ENCODE measurements around the gene KLLN. TPM values are rescaled to one million over a fixed set of nuclear protein-coding genes. Genes with fewer than 3 reads are reported as not detected.
"Not testable (repeated sequence)": the region's sequence is repeated elsewhere in the genome, so short reads cannot be mapped to it uniquely, and the experiment has no call there.

The KLLN gene
- total and polyA plus RNA-seq, 2 donors (not counting 1 experiment from before 2014, with no cell fraction given) = 0.45 to 2.2 TPM

- Mint-ChIP-seq H3K27ac (no peak overlapping the region), H3K9me3 (ENCODE audit: insufficient read depth) (no peaks in the 10 kb centered on the region), H3K4me1 (no peaks in the 10 kb centered on the region), H3K4me3 (no peak overlapping the region), H3K27me3 (no peaks in the 10 kb centered on the region)
- Histone ChIP-seq H4K20me1 (ENCODE audit: control insufficient read depth, insufficient read depth, low read length, poor library complexity, severe bottlenecking) (no peaks in the 10 kb centered on the region), H3K27ac (ENCODE audit: low read length in 2 of 2) (no peak overlapping the region), H3K4me2 (replicated peaks; ENCODE audit: low read depth, low read length, poor library complexity, severe bottlenecking) (no peak overlapping the region), H3K27me3 (replicated peaks in 1 of 4; ENCODE audit: control extremely low read depth in 1 of 4, control insufficient read depth in 3 of 4, insufficient read depth in 4 of 4, low read length in 3 of 4) (no peaks in the 10 kb centered on the region), H2AFZ (ENCODE audit: insufficient read depth, low read depth, low read length, poor library complexity, severe bottlenecking) (no peak overlapping the region), H3K9ac (ENCODE audit: low read length) (no peak overlapping the region), H3K9me3 (ENCODE audit: control extremely low read depth in 1 of 3, control insufficient read depth in 2 of 3, insufficient read depth in 1 of 3, low read length in 2 of 3) (peaks cover 0 to 1% (median 0%) of the 10 kb centered on the region in 3 donors), H3K36me3 (replicated peaks in 1 of 2; ENCODE audit: control extremely low read depth in 1 of 2, control insufficient read depth in 1 of 2, extremely low read depth in 1 of 2, insufficient read depth in 2 of 2, low read length in 1 of 2) (no peaks in the 10 kb centered on the region), H3K4me3 (ENCODE audit: control extremely low read depth in 1 of 5, extremely low read depth in 1 of 5, insufficient read depth in 1 of 5, low read depth in 2 of 5, low read length in 4 of 5) (no peak overlapping the region), H3K4me1 (ENCODE audit: control insufficient read depth in 2 of 2, insufficient read depth in 2 of 2, low read length in 2 of 2) (no peaks in the 10 kb centered on the region), H3K79me2 (ENCODE audit: control insufficient read depth, insufficient read depth, low read length) (no peaks in the 10 kb centered on the region)
- ATAC-seq (ENCODE audit: low read depth) (no peak), DNase-seq (no peak)
- intact Hi-C loops (cut with micrococcal nuclease) = no loop called here
- ChIA-PET POLR2A (no interaction called here), CTCF (no interaction called here)
- TF ChIP-seq EZH2 (IDR thresholded peaks at IDR 0.05; ENCODE audit: borderline replicate concordance, insufficient read depth, low read depth, low read length, poor library complexity, severe bottlenecking) = no peak
- no peak for TF ChIP-seq CTCF (IDR thresholded peaks at IDR 0.05)
Observed at GRCh38 chr10:87829986-87830729, 33.2 kb downstream of the KLLN start.

GRCh38 chr10:87829051-87829450 lies 34.3 kb downstream of the KLLN start:
- H3K4me3 ChIP-seq (ENCODE audit: control extremely low read depth in 1 of 5, extremely low read depth in 1 of 5, insufficient read depth in 1 of 5, low read depth in 2 of 5, low read length in 4 of 5); H3K27me3 ChIP-seq (replicated peaks in 1 of 4; ENCODE audit: control extremely low read depth in 1 of 4, control insufficient read depth in 3 of 4, insufficient read depth in 4 of 4, low read length in 3 of 4); H3K9me3 Mint-ChIP-seq (ENCODE audit: insufficient read depth); DNase-seq; ATAC-seq (ENCODE audit: low read depth); H3K9me3 ChIP-seq (ENCODE audit: control extremely low read depth in 1 of 3, control insufficient read depth in 2 of 3, insufficient read depth in 1 of 3, low read length in 2 of 3); H3K27ac Mint-ChIP-seq; H3K4me3 Mint-ChIP-seq; intact Hi-C loops (cut with micrococcal nuclease); H3K4me1 ChIP-seq (ENCODE audit: control insufficient read depth in 2 of 2, insufficient read depth in 2 of 2, low read length in 2 of 2); H3K27me3 Mint-ChIP-seq; H3K4me2 ChIP-seq (replicated peaks; ENCODE audit: low read depth, low read length, poor library complexity, severe bottlenecking); H3K9ac ChIP-seq (ENCODE audit: low read length); H3K36me3 ChIP-seq (replicated peaks in 1 of 2; ENCODE audit: control extremely low read depth in 1 of 2, control insufficient read depth in 1 of 2, extremely low read depth in 1 of 2, insufficient read depth in 2 of 2, low read length in 1 of 2); H4K20me1 ChIP-seq (ENCODE audit: control insufficient read depth, insufficient read depth, low read length, poor library complexity, severe bottlenecking); POLR2A ChIA-PET; H3K27ac ChIP-seq (ENCODE audit: low read length in 2 of 2); H3K4me1 Mint-ChIP-seq; H2AFZ ChIP-seq (ENCODE audit: insufficient read depth, low read depth, low read length, poor library complexity, severe bottlenecking); H3K79me2 ChIP-seq (ENCODE audit: control insufficient read depth, insufficient read depth, low read length): not testable (repeated sequence)
- CTCF ChIA-PET = interaction anchor here (1.0 to 1.3 kb wide), 3 partner anchors 21 to 724 kb away, joined by 3 to 6 read pairs (median 4); no protein-coding TSS in a partner anchor
- WGBS (ENCODE audit: insufficient coverage) = 100% methylated on average over 2 of the region's 4 CpGs

All from B cell (primary cell).